Spleen (tissue), 7 donors: ENCODE results near the gene STAT3.

Source experiments
- CTCF ChIP-seq, 11 experiments: fragments of 200-600 bp in 7 of 11; fragments of 450-650 bp in 4 of 11; sonication (generic) in 4 of 11; IDR thresholded peaks in 8 of 11; conservative IDR thresholded peaks in 3 of 11; 1 replicate in 7 of 11; 2 replicates in 4 of 11; pipeline versions ENCODE4 v1.4.0 to v1.8.0; 2016 to 2021; ENCODE audit warnings: antibody characterized with exemption in 11 of 11, inconsistent platforms in 4 of 11, mild to moderate bottlenecking in 1 of 11
- POLR2AphosphoS5 ChIP-seq, 3 donors: sonication (generic); formaldehyde crosslinking; IDR thresholded peaks; one replicate each; pipeline ENCODE4 v1.5.1; 2017; ENCODE audit warnings: antibody characterized with exemption in 3 of 3
- donor health status: DM: no; HTN: no; CAD: no; lungs with moderate emphysema.
- donor health status: DM: no; HTN: no; CAD: no.
- donor health status: DM: no; HTN: no; CAD: no.

GRCh38 chr17:42363767-42364585 lies 24.3 kb downstream of the STAT3 start:
- no peak for TF ChIP-seq CTCF (IDR thresholded peaks at IDR 0.05 in 8 of 11, conservative IDR thresholded peaks at IDR 0.05 in 3 of 11)
- no peak for TF ChIP-seq POLR2AphosphoS5 (IDR thresholded peaks at IDR 0.05)
